Ovary (tissue), 9 donors: ENCODE measurements around the gene HIVEP1. TPM values are rescaled to one million over a fixed set of nuclear protein-coding genes. Genes with fewer than 3 reads are reported as not detected.

ENCODE experiments used
- DNase-seq, 5 donors: peaks; one replicate each; pipeline ENCODE4 v3.0.0-alpha.2; 2019 to 2020
- H3K27ac ChIP-seq, 2 donors: fragments of 200-600 bp; one replicate each; pipeline versions ENCODE4 v1.5.1 to v1.8.0; 2019 to 2022
- H3K27me3 ChIP-seq: fragments of 200-600 bp; one replicate; pipeline ENCODE4 v1.8.0; 2022
- H3K36me3 ChIP-seq: fragments of 200-600 bp; sonication (generic); one replicate; pipeline ENCODE4 v1.5.1; 2019
- H3K4me1 ChIP-seq: one replicate; pipeline ENCODE4 v1.8.1; 2013; ENCODE audit warnings: mild to moderate bottlenecking, moderate library complexity; ENCODE audit not compliant: insufficient read depth
- H3K4me3 ChIP-seq: fragments of 200-600 bp; sonication (generic); one replicate; pipeline ENCODE4 v1.5.1; 2017
- H3K9me3 ChIP-seq, 2 donors: fragments of 200-600 bp in 1 of 2; sonication (generic) in 1 of 2; one replicate each; pipeline versions ENCODE4 v1.5.1 to v1.8.1; 2013 to 2019; ENCODE audit warnings: mild to moderate bottlenecking in 1 of 2, moderate library complexity in 1 of 2
- EP300 ChIP-seq: sonication (generic); formaldehyde crosslinking; IDR thresholded peaks from one replicate; pipeline ENCODE4 v1.6.1; 2017; ENCODE audit warnings: antibody characterized with exemption
- POLR2A ChIP-seq: fragments of 450-650 bp; IDR thresholded peaks from one replicate; pipeline ENCODE4 v1.6.1; 2017; ENCODE audit warnings: antibody characterized with exemption, mild to moderate bottlenecking, moderate library complexity
- WGBS, 3 donors: extraction: QIAGEN DNeasy Blood & Tissue Kit in 1 of 3; methylation state at CpG; one replicate each; pipeline versions ENCODE4 v1.1.5 to v1.1.7; 2013 to 2017; 5-methylcytosine and 5-hydroxymethylcytosine counted together
- intact Hi-C, 4 donors: fragments of 100-400 bp; cut with DNase I; formaldehyde crosslinking; loops; one replicate each; pipeline versions ENCODE4 v1.11.0 to v1.15.1; 2022 to 2023
- polyA plus RNA-seq, 2 donors: library from polyadenylated mRNA; stranded (reverse); fragments of 200-250 nt in 1 of 2; fragments of 350-450 nt in 1 of 2; fragmentation: Illumina TruSeq in 1 of 2; extraction: RNeasy Lipid Tissue Mini Kit (QIAGEN cat#74804) in 1 of 2; gene quantifications; one replicate each; pipeline ENCODE4 v1.2.3, GENCODE V29; 2013 to 2014
- total RNA-seq, 7 donors: library from RNA; depleted of rRNA in 2 of 7; stranded (reverse); fragments of >200 nt in 2 of 7; fragmentation: NEBNext Ultra II Directional in 3 of 7; extraction: Animal tissue kit (Norgen Biotek cat#: 25700) in 3 of 7; gene quantifications; one replicate each; pipeline versions ENCODE4 v1.1.0 to v1.2.4, GENCODE V29; 2016 to 2023
- TF ChIP-seq, protein P1 (sequence below), 3 donors: fragments of 450-650 bp in 2 of 3; fragments of 200-600 bp in 1 of 3; IDR thresholded peaks; one replicate each; pipeline versions ENCODE4 v1.5.1 to v1.8.0; 2016 to 2022; ENCODE audit warnings: antibody characterized with exemption in 3 of 3, mild to moderate bottlenecking in 1 of 3
- donor health status: DM: no; HTN: no; CAD: no; lungs with moderate emphysema.
- donor health status: DM: no; HTN: no; CAD: no.
- donor health status: Bipolar disorder and iron deficiency.
- donor health status: DM: yes; HTN: yes; CAD: no.
- donor health status: DM: no; HTN: no; CAD: no.
- donor health status: DM: yes; HTN: yes; CAD: no.

Gene HIVEP1
- total and polyA plus RNA-seq, 9 donors, result 11.9 to 45.0 (median 27.0) TPM

DNA sequence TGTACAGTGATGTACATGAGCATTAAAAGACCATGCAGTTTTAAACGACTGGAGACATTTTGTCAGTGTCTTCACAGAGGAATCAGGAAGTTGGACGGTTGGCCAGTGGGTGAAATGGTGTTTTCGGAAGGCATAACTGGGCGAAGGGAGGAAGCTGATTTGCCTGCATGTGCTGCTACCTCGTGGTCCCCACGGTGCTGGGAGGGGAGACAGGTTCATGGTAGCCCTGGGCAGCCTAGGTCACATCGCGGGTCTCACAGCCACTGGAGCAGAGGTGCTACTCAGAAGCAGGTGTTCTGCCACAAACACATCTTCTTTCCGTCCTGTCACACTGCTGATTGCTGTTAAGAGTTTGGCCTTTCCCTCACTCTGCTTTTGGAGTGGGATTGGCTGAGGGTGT, 35.2 kb downstream of the HIVEP1 start:
- H3K27me3 ChIP-seq, result no peaks in the 10 kb centered on the region
- no peaks in the 10 kb centered on the region for H3K9me3 ChIP-seq
- no peaks in the 10 kb centered on the region for H3K36me3 ChIP-seq
- H3K4me1 ChIP-seq, result peaks cover 2% of the 10 kb centered on the region
- 90 to 94% (median 91%) methylated on average over 9 of the region's 9 CpGs for WGBS, 3 donors
- intact Hi-C loops, result no loop called here
- no peak overlapping the region for H3K27ac ChIP-seq
- no peak overlapping the region for H3K4me3 ChIP-seq
- DNase-seq, result no peak
- TF ChIP-seq, protein P1, sequence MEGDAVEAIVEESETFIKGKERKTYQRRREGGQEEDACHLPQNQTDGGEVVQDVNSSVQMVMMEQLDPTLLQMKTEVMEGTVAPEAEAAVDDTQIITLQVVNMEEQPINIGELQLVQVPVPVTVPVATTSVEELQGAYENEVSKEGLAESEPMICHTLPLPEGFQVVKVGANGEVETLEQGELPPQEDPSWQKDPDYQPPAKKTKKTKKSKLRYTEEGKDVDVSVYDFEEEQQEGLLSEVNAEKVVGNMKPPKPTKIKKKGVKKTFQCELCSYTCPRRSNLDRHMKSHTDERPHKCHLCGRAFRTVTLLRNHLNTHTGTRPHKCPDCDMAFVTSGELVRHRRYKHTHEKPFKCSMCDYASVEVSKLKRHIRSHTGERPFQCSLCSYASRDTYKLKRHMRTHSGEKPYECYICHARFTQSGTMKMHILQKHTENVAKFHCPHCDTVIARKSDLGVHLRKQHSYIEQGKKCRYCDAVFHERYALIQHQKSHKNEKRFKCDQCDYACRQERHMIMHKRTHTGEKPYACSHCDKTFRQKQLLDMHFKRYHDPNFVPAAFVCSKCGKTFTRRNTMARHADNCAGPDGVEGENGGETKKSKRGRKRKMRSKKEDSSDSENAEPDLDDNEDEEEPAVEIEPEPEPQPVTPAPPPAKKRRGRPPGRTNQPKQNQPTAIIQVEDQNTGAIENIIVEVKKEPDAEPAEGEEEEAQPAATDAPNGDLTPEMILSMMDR (IDR thresholded peaks at IDR 0.05), result no peak
- TF ChIP-seq EP300, result no peak
- no peak for TF ChIP-seq POLR2A

DNA sequence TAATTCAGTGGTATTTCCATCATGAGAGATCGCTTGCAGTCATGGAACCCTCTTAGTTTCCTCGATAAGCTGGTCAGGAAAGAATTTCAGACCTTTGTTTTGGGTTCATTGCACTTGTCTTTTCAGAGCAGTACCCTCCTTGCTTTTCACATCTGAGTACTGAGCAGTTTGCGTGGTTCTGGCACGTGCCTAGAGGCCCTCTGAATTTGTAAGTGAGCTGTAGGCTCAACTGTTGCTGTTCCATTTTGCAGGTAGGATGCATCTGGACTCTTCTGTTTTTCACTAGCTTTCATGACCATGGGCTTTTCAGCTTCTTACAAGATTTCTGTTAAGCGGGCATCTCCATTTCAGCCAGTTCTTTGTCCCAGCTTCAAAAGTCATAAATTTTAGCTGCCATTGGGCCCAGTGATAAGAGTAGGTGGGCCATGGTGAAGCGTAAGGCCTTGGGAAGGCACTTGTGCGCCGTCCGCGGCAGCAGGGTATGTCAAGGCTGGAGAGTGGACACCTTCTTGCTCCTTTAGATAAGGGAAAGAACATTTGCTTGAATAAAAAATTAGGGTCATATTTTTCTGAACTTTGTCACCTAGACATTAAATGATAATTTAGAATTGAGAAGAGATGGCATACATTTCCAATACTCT, 35.8 kb downstream of the HIVEP1 start:
- no peaks in the 10 kb centered on the region for H3K9me3 ChIP-seq
- no peaks in the 10 kb centered on the region for H3K36me3 ChIP-seq
- H3K27me3 ChIP-seq, result no peaks in the 10 kb centered on the region
- intact Hi-C loops, result no loop called here
- DNase-seq, result no peak
- no peak for TF ChIP-seq POLR2A
- TF ChIP-seq EP300, result no peak
- TF ChIP-seq, protein P1 (IDR thresholded peaks at IDR 0.05), result no peak
- 91 to 97% (median 93%) methylated on average over 10 of the region's 10 CpGs for WGBS, 3 donors
- peaks cover 2% of the 10 kb centered on the region for H3K4me1 ChIP-seq
- H3K4me3 ChIP-seq, result no peak overlapping the region
- no peak overlapping the region for H3K27ac ChIP-seq

DNA sequence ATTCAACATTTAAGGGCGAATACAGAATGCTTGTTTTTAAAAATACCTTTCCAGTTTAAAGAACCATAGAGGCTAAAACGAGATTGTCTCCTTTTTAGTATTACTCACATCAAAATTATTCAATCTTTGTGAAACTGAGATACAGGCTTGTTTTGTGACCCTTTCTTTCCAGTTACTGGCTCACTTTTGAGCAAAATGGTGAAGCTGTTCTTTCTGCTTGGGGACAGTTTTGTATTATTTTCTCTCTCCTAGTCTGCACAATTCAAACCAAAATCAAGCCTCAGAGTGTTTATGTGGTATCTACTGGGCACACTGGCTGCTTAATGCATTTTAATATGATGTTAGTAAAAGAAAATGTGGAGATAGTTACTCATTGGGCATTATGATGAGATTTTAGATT, 36.5 kb downstream of the HIVEP1 start:
- 65 to 66% (median 65%) methylated on average over 2 of the region's 2 CpGs for WGBS, 3 donors
- Histone ChIP-seq H3K27ac (no peak overlapping the region), H3K36me3 (no peaks in the 10 kb centered on the region), H3K4me3 (no peak overlapping the region), H3K27me3 (no peaks in the 10 kb centered on the region), H3K9me3 (no peaks in the 10 kb centered on the region), H3K4me1 (peaks cover 2% of the 10 kb centered on the region)
- no peak for DNase-seq
- intact Hi-C loops, result no loop called here
- TF ChIP-seq POLR2A (no peak), EP300 (no peak)
- TF ChIP-seq, protein P1 (IDR thresholded peaks at IDR 0.05), result no peak

DNA sequence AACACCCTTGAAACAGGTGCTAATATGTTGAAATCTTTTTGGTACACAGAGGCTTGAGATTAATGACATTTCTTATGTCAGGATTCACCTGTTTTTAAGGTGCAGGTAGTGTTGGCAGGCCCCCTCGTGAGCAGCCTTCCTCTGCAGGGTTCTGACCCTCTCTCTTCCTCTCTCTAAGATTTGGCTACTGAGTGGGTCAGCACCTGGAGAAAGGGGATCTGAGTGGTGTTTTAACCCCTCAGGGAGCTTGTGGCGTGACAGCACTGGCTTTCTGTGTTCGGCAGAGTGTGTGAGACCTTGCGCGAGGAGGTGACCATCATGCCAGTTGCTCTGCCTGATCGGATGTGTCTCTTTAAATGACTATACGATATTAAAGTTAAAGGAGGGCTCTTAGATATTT, 37.1 kb downstream of the HIVEP1 start:
- Histone ChIP-seq H3K36me3 (no peaks in the 10 kb centered on the region), H3K27ac (no peak overlapping the region), H3K4me3 (no peak overlapping the region), H3K27me3 (no peaks in the 10 kb centered on the region), H3K9me3 (no peaks in the 10 kb centered on the region), H3K4me1 (peaks cover 2% of the 10 kb centered on the region)
- WGBS, 3 donors, result 85 to 91% (median 91%) methylated on average over 7 of the region's 7 CpGs
- intact Hi-C loops, result no loop called here
- no peak for DNase-seq
- no peak for TF ChIP-seq EP300

DNA sequence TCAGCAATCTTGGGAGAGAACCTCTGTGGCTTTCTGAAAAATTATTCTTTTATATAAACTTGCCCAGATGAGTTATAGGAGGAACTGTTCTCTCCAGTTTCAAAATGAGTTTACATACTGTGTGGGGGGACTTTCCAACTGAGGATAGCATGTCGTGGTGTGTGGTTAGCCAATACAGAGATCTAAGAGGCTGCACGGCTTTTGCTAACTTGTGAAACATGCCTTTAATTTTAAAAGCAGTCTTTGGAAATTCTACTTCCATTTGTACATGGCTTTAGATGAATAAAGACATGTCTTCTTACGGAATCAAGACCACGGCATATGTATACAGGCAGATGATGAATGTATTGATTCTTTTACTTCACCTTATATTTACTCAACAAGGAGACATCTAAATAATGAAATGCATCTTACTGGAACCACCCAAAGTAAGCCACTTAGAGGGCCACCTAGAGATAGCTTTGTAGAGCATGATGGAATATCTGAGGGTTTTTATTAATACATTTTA, 39.8 kb downstream of the HIVEP1 start:
- Histone ChIP-seq H3K4me3 (no peak overlapping the region), H3K4me1 (peaks cover 2% of the 10 kb centered on the region), H3K27ac (no peak overlapping the region), H3K36me3 (no peaks in the 10 kb centered on the region), H3K27me3 (no peaks in the 10 kb centered on the region), H3K9me3 (no peaks in the 10 kb centered on the region)
- 68 to 78% (median 70%) methylated on average over 4 of the region's 4 CpGs for WGBS, 3 donors
- TF ChIP-seq, protein P1 (IDR thresholded peaks at IDR 0.05), result no peak
- TF ChIP-seq EP300, result no peak
- DNase-seq, result no peak
- intact Hi-C loops, result no loop called here
